GM12872 (cell line): ENCODE results near the gene CD63.

ENCODE experiments used
- CTCF ChIP-seq: IDR thresholded peaks from 3 replicates; pipeline ENCODE4 v1.5.1; 2011; ENCODE audit warnings: low read depth, mild to moderate bottlenecking, low read length, moderate library complexity; ENCODE audit not compliant: insufficient read depth

CD63 gene

DNA sequence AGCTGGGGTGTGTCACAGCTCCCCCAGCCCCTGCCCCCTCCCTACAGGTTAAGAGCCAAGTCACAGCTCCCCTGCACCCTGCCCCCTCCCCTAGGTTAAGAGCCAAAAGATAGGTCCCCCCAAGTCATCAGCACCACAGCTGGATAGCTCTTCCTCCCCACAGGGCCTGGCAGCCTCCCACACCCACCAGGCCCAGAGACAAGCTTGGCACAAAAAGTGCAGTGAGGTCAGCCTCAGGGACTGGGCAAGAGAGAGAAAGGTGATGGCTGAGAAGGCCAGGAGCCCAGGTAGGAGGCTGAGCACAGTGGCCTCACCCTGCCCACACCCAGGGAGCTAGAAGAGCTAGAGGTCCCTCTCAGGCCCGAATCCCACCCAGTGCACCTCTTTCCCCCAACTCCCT lies 29.8 kb downstream of the CD63 start:
- TF ChIP-seq CTCF = no peak

DNA sequence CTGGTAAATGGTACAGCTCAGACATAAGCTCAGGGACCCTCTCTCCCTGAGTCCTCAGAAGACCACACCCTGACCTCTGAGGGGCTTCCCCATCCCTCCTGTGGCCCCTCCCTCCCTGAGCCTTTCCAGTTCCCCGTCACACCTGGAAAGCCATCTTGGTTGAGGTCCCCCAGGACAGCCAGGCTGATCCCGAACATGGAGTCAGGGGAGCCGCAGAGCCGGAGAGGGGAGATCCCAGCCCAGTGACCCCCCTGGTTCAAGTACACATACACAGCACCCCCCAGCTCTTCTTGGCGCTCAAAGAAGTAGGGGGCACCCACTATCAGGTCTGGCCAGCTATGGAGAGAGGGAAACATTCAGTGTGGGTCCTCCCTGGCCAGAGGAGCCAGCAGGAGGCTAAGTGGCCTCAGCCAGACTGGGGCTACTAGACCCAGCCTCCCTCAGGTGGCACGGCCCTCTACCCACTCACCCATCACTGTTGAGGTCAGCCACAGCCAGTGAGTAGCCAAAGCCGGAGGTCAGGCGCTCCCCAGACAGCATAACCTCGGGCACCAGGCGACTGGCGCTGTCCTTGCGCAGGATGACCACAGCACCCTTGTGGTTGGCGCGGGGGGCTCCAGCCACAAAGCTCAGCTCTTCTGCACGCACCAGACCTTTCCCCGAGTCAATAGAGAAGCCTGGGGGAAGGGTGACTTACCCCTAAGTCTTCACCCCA lies 30.4 kb downstream of the CD63 start:
- no peak for TF ChIP-seq CTCF

GRCh38 chr12:55697686-55698085 lies 31.1 kb downstream of the CD63 start:
- no peak for TF ChIP-seq CTCF

- TF ChIP-seq CTCF = no peak
Observed at GRCh38 chr12:55696796-55697462, 31.9 kb downstream of the CD63 start.

- TF ChIP-seq CTCF = no peak
Observed at GRCh38 chr12:55696141-55696540, 32.7 kb downstream of the CD63 start.

DNA sequence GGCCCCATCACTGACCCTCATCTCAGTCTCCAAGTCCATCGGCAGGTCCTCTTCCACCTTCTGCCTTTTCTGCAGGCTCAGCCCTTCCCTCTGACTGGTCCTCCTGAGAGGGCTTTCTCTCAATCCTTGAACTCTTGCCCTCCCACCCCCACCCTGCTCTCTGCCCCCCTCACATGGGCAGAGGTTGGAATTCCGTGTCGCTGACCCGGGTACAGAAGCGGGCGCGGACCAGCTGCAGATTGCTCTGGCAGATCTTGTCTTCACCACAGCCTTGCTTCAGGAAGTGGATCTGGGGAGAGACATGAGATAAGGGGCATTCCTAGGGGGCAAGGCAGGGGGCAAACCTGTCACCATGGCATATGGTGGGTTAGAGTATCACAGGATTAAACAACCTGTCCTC lies 33.5 kb downstream of the CD63 start:
- TF ChIP-seq CTCF = no peak

DNA sequence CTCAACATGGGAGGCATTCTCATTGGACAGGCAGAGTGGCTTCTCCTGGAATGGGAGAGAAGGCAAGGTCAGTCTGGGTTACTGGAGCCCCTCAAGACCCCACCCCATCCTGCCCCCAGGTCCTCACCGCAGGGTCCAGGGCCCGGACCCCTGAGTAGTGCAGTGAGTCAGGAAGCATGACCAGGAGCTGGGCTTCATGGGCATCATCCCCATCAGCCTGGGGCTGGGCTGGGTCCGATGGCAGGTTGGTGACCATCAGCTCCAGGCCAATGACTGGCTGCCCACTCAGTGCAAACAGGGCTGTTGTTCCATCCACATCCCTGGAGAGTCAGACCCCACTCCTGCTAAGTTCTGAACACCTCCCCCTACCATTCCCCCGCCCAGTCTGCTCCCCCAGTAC lies 34.2 kb downstream of the CD63 start:
- no peak for TF ChIP-seq CTCF

- no peak for TF ChIP-seq CTCF
Observed at GRCh38 chr12:55694188-55694515, 34.7 kb downstream of the CD63 start.
